Testis (tissue), 3 donors: ENCODE measurements around the gene AGK. TPM values are rescaled to one million over a fixed set of nuclear protein-coding genes. Genes with fewer than 3 reads are reported as not detected.

Experiments used
- polyA plus RNA-seq: library from polyadenylated mRNA; stranded (reverse); fragments of 350-450 nt; fragmentation: Illumina TruSeq; extraction: RNeasy Lipid Tissue Mini Kit (QIAGEN cat#74804); gene quantifications from one replicate; pipeline ENCODE4 v1.2.3, GENCODE V29; 2014; ENCODE audit warnings: low read depth, low replicate concordance; ENCODE audit not compliant: insufficient read depth
- total RNA-seq, 2 donors: library from RNA; depleted of rRNA; stranded (reverse); fragments of >200 nt; gene quantifications; one replicate each; pipeline ENCODE4 v1.2.3, GENCODE V29; 2016

AGK gene
- total and polyA plus RNA-seq, 3 donors from 2014 or later, result 14.9 to 32.4 (median 25.1) TPM

Other genes with a start within 250 kb of the AGK start
- 1 to 10 TPM; 6.7 to 6.8 TPM for gene DENND11, start 150.8 kb downstream of the AGK start, total RNA-seq
- gene DENND11, start 150.8 kb downstream of the AGK start, polyA plus RNA-seq, result 3.8 TPM
- gene WEE2, start 156.9 kb downstream of the AGK start, total RNA-seq, result 1 to 10 TPM in 1 of 2 donors, not detected in 1; 1.4 TPM
- gene WEE2, start 156.9 kb downstream of the AGK start, polyA plus RNA-seq, result 0.20 TPM
- 100 to 1,000 TPM; 131 to 148 TPM for gene SSBP1, start 186.9 kb downstream of the AGK start, total RNA-seq
- 204 TPM for gene SSBP1, start 186.9 kb downstream of the AGK start, polyA plus RNA-seq
- 10 to 100 TPM; 10.4 to 12.3 TPM for gene TAS2R3, start 212.7 kb downstream of the AGK start, total RNA-seq
- 0.40 TPM for gene TAS2R3, start 212.7 kb downstream of the AGK start, polyA plus RNA-seq
- gene TAS2R4, start 225.3 kb downstream of the AGK start, total RNA-seq, result 1 to 10 TPM; 6.8 to 8.2 TPM
- 0.71 TPM for gene TAS2R4, start 225.3 kb downstream of the AGK start, polyA plus RNA-seq
- 10 to 100 TPM; 13.3 to 13.4 TPM for gene TAS2R5, start 238.8 kb downstream of the AGK start, total RNA-seq
- 1.6 TPM for gene TAS2R5, start 238.8 kb downstream of the AGK start, polyA plus RNA-seq